Left ventricle myocardium inferior (tissue), 1 donor: ENCODE measurements around the gene ETS2. TPM values are rescaled to one million over a fixed set of nuclear protein-coding genes. Genes with fewer than 3 reads are reported as not detected.

Source experiments
- DNase-seq: peaks from one replicate; pipeline ENCODE4 v3.0.0-alpha.2; 2020
- H3K27ac ChIP-seq: fragments of 200-600 bp; replicated peaks from 2 replicates; pipeline ENCODE4 v1.8.0; 2021
- H3K27me3 ChIP-seq: fragments of 200-600 bp; 2 replicates; pipeline ENCODE4 v1.8.0; 2021; ENCODE audit warnings: low read depth
- H3K36me3 ChIP-seq: fragments of 200-600 bp; 2 replicates; pipeline ENCODE4 v1.8.0; 2021
- H3K4me1 ChIP-seq: fragments of 200-600 bp; 2 replicates; pipeline ENCODE4 v1.8.0; 2021
- H3K4me3 ChIP-seq: fragments of 200-600 bp; 2 replicates; pipeline ENCODE4 v1.8.0; 2021; ENCODE audit warnings: mild to moderate bottlenecking, moderate library complexity
- H3K9me3 ChIP-seq: fragments of 200-600 bp; replicated peaks from 2 replicates; pipeline ENCODE4 v1.8.0; 2021
- CTCF ChIP-seq: fragments of 200-600 bp; IDR thresholded peaks from 2 replicates; pipeline ENCODE4 v1.8.0; 2021; ENCODE audit warnings: antibody characterized with exemption, mild to moderate bottlenecking, borderline replicate concordance
- intact Hi-C: fragments of 100-400 bp; cut with micrococcal nuclease; formaldehyde crosslinking; loops from one replicate; pipeline ENCODE4 v1.11.0; 2022
- total RNA-seq: library from RNA; stranded (reverse); fragmentation: NEBNext Ultra II Directional; extraction: Animal tissue kit (Norgen Biotek cat#: 25700); gene quantifications from one replicate; pipeline ENCODE4 v1.2.1, GENCODE V29; 2021
- donor health status: DM: no; HTN: yes; CAD: no; lungs with severe emphysema.

Gene ETS2
- total RNA-seq, 1 donor from 2014 or later = 40.9 TPM

GRCh38 chr21:38784458-38785266 lies 21.1 kb upstream of the ETS2 start:
- no peaks in the 10 kb centered on the region for H3K4me1 ChIP-seq
- intact Hi-C loops = no loop called here
- no peak overlapping the region for H3K27ac ChIP-seq
- no peaks in the 10 kb centered on the region for H3K27me3 ChIP-seq
- no peak overlapping the region for H3K4me3 ChIP-seq
- no peak for DNase-seq
- H3K9me3 ChIP-seq = peaks cover 28% of the 10 kb centered on the region
- H3K36me3 ChIP-seq = no peaks in the 10 kb centered on the region
- no peak for TF ChIP-seq CTCF

GRCh38 chr21:38785483-38785882 lies 20.2 kb upstream of the ETS2 start:
- H3K27ac ChIP-seq = no peak overlapping the region
- no peaks in the 10 kb centered on the region for H3K27me3 ChIP-seq
- peaks cover 28% of the 10 kb centered on the region for H3K9me3 ChIP-seq
- DNase-seq = no peak
- intact Hi-C loops = no loop called here
- no peaks in the 10 kb centered on the region for H3K36me3 ChIP-seq
- TF ChIP-seq CTCF = no peak
- no peaks in the 10 kb centered on the region for H3K4me1 ChIP-seq
- H3K4me3 ChIP-seq = no peak overlapping the region

GRCh38 chr21:38787016-38787415 lies 18.7 kb upstream of the ETS2 start:
- H3K36me3 ChIP-seq = no peaks in the 10 kb centered on the region
- intact Hi-C loops = no loop called here
- H3K4me3 ChIP-seq = no peak overlapping the region
- no peaks in the 10 kb centered on the region for H3K4me1 ChIP-seq
- TF ChIP-seq CTCF = no peak
- H3K9me3 ChIP-seq = peaks cover 28% of the 10 kb centered on the region
- DNase-seq = no peak
- no peak overlapping the region for H3K27ac ChIP-seq
- no peaks in the 10 kb centered on the region for H3K27me3 ChIP-seq

- intact Hi-C loops = no loop called here
- H3K4me3 ChIP-seq = no peak overlapping the region
- no peak for TF ChIP-seq CTCF
- H3K27me3 ChIP-seq = no peaks in the 10 kb centered on the region
- peaks cover 23% of the 10 kb centered on the region for H3K9me3 ChIP-seq
- DNase-seq = no peak
- no peaks in the 10 kb centered on the region for H3K4me1 ChIP-seq
- no peak overlapping the region for H3K27ac ChIP-seq
- no peaks in the 10 kb centered on the region for H3K36me3 ChIP-seq
These were observed 18.1 kb upstream of the ETS2 start for GRCh38 chr21:38787461-38788274.

- no peak for TF ChIP-seq CTCF
- intact Hi-C loops = no loop called here
- no peaks in the 10 kb centered on the region for H3K36me3 ChIP-seq
- DNase-seq = no peak
- peaks cover 16% of the 10 kb centered on the region for H3K9me3 ChIP-seq
- no peaks in the 10 kb centered on the region for H3K27me3 ChIP-seq
- H3K4me1 ChIP-seq = no peaks in the 10 kb centered on the region
- no peak overlapping the region for H3K4me3 ChIP-seq
- no peak overlapping the region for H3K27ac ChIP-seq
These were observed 17.3 kb upstream of the ETS2 start for GRCh38 chr21:38788275-38788905.
